MM.1S (cell line): ENCODE measurements around the gene CHPT1.

Source experiments
- EZH2 ChIP-seq: fragments of 300-600 bp; sonication (generic); optimal IDR thresholded peaks from 2 replicates; pipeline ENCODE3; 2017; ENCODE audit warnings: low read depth, mild to moderate bottlenecking, antibody characterized with exemption, low read length, mixed read lengths
- TF ChIP-seq, protein P1 (sequence below): fragments of 300-600 bp; sonication (generic); IDR thresholded peaks from 2 replicates; pipeline ENCODE4 v1.5.1; 2016; ENCODE audit warnings: antibody characterized with exemption, low read length, mixed read lengths

- TF ChIP-seq, protein P1, sequence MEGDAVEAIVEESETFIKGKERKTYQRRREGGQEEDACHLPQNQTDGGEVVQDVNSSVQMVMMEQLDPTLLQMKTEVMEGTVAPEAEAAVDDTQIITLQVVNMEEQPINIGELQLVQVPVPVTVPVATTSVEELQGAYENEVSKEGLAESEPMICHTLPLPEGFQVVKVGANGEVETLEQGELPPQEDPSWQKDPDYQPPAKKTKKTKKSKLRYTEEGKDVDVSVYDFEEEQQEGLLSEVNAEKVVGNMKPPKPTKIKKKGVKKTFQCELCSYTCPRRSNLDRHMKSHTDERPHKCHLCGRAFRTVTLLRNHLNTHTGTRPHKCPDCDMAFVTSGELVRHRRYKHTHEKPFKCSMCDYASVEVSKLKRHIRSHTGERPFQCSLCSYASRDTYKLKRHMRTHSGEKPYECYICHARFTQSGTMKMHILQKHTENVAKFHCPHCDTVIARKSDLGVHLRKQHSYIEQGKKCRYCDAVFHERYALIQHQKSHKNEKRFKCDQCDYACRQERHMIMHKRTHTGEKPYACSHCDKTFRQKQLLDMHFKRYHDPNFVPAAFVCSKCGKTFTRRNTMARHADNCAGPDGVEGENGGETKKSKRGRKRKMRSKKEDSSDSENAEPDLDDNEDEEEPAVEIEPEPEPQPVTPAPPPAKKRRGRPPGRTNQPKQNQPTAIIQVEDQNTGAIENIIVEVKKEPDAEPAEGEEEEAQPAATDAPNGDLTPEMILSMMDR = no peak
- TF ChIP-seq EZH2 = no peak
Measured at GRCh38 chr12:101680647-101681046, 16.8 kb upstream of the CHPT1 start.
